ENCODE results near the gene ATP1B4. TPM values are rescaled to one million over a fixed set of nuclear protein-coding genes. Genes with fewer than 3 reads are reported as not detected.

The ATP1B4 gene
- total and polyA plus RNA-seq, 9 of the 15 experiments (the other 6 are each of a cell fraction or from before 2014, with no cell fraction given), result 0.04 to 0.18 TPM; not detected in 7

DNA sequence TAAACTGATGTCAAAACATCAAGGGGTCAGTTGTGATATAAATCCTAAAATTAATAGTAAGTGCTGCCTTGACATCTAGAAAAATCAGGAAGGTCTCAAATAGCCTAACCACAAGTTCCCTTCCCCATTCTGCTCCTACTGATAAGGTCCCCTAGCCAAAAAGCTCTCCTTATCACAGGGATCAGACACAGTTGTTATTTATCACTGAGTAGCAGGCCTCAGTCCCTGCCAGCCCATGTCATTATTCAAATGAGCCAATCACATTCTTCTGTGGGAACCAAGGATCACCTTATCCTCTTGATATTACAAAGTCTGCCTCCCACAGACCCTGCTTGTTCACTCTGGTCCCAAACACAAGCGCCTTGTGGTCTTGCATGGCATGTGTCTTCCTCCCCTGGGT lies 27.3 kb upstream of the ATP1B4 start (continued):
- TF ChIP-seq, protein P1, sequence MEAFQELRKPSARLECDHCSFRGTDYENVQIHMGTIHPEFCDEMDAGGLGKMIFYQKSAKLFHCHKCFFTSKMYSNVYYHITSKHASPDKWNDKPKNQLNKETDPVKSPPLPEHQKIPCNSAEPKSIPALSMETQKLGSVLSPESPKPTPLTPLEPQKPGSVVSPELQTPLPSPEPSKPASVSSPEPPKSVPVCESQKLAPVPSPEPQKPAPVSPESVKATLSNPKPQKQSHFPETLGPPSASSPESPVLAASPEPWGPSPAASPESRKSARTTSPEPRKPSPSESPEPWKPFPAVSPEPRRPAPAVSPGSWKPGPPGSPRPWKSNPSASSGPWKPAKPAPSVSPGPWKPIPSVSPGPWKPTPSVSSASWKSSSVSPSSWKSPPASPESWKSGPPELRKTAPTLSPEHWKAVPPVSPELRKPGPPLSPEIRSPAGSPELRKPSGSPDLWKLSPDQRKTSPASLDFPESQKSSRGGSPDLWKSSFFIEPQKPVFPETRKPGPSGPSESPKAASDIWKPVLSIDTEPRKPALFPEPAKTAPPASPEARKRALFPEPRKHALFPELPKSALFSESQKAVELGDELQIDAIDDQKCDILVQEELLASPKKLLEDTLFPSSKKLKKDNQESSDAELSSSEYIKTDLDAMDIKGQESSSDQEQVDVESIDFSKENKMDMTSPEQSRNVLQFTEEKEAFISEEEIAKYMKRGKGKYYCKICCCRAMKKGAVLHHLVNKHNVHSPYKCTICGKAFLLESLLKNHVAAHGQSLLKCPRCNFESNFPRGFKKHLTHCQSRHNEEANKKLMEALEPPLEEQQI (IDR thresholded peaks at IDR 0.05), result peak; percentile 80; the same call in 1 of the 2 replicates
- TF ChIP-seq HDAC2 (IDR thresholded peaks at IDR 0.05) (no peak), KHSRP (IDR thresholded peaks at IDR 0.05) (peak; percentile 60; the same call in 1 of the 2 replicates), NFE2 (IDR thresholded peaks at IDR 0.05; ENCODE audit: low read depth) (peak; percentile 21; the same call in 1 of the 2 replicates), TAF15 (IDR thresholded peaks at IDR 0.05; ENCODE audit: low read depth, low read length) (no peak), MCM7 (IDR thresholded peaks at IDR 0.05) (no peak), ZNF436 (CRISPR knock-in tag; IDR thresholded peaks at IDR 0.05) (no peak), HOXB6 (CRISPR knock-in tag; IDR thresholded peaks at IDR 0.05; ENCODE audit: borderline replicate concordance) (no peak), KLF10 (CRISPR knock-in tag; IDR thresholded peaks at IDR 0.05) (no peak), ZNF134 (CRISPR knock-in tag; conservative IDR thresholded peaks at IDR 0.05) (no peak), CHD2 (IDR thresholded peaks at IDR 0.05; ENCODE audit: low read depth, low read length) (no peak), ZNF263 (CRISPR knock-in tag; IDR thresholded peaks at IDR 0.05; ENCODE audit: borderline replicate concordance) (no peak), FOXM1 (IDR thresholded peaks at IDR 0.05; ENCODE audit: low read depth) (peak; percentile 99), FOXM1 (CRISPR knock-in tag; IDR thresholded peaks at IDR 0.05; ENCODE audit: low read depth) (peak; percentile 72; the same call in 1 of the 2 replicates), ZNF766 (CRISPR knock-in tag; conservative IDR thresholded peaks at IDR 0.05) (0 out of 2 replicates have a peak, but pooled peaks have one; percentile 64), CCNT2 (IDR thresholded peaks at IDR 0.05; ENCODE audit: borderline replicate concordance, extremely low read depth, insufficient read length, low read depth, low read length) (peak; percentile 85), DACH1 (IDR thresholded peaks at IDR 0.05; ENCODE audit: partially characterized antibody) (no peak), ERF (CRISPR knock-in tag; IDR thresholded peaks at IDR 0.05) (no peak), ZSCAN32 (CRISPR knock-in tag; IDR thresholded peaks at IDR 0.05) (no peak), TAF7 (tag; IDR thresholded peaks at IDR 0.05) (no peak), CREM (IDR thresholded peaks at IDR 0.05; ENCODE audit: low read depth) (peak; percentile 68), ZNF197 (CRISPR knock-in tag; IDR thresholded peaks at IDR 0.05; ENCODE audit: low read depth) (peak; percentile 84; the same call in 1 of the 2 replicates)
- TF ChIP-seq, protein P2, sequence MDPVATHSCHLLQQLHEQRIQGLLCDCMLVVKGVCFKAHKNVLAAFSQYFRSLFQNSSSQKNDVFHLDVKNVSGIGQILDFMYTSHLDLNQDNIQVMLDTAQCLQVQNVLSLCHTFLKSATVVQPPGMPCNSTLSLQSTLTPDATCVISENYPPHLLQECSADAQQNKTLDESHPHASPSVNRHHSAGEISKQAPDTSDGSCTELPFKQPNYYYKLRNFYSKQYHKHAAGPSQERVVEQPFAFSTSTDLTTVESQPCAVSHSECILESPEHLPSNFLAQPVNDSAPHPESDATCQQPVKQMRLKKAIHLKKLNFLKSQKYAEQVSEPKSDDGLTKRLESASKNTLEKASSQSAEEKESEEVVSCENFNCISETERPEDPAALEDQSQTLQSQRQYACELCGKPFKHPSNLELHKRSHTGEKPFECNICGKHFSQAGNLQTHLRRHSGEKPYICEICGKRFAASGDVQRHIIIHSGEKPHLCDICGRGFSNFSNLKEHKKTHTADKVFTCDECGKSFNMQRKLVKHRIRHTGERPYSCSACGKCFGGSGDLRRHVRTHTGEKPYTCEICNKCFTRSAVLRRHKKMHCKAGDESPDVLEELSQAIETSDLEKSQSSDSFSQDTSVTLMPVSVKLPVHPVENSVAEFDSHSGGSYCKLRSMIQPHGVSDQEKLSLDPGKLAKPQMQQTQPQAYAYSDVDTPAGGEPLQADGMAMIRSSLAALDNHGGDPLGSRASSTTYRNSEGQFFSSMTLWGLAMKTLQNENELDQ (CRISPR knock-in tag; IDR thresholded peaks at IDR 0.05; ENCODE audit: borderline replicate concordance), result no peak
- TF ChIP-seq, protein P3, sequence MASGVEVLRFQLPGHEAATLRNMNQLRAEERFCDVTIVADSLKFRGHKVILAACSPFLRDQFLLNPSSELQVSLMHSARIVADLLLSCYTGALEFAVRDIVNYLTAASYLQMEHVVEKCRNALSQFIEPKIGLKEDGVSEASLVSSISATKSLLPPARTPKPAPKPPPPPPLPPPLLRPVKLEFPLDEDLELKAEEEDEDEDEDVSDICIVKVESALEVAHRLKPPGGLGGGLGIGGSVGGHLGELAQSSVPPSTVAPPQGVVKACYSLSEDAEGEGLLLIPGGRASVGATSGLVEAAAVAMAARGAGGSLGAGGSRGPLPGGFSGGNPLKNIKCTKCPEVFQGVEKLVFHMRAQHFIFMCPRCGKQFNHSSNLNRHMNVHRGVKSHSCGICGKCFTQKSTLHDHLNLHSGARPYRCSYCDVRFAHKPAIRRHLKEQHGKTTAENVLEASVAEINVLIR (CRISPR knock-in tag; IDR thresholded peaks at IDR 0.05), result no peak
- TF ChIP-seq, protein P4, sequence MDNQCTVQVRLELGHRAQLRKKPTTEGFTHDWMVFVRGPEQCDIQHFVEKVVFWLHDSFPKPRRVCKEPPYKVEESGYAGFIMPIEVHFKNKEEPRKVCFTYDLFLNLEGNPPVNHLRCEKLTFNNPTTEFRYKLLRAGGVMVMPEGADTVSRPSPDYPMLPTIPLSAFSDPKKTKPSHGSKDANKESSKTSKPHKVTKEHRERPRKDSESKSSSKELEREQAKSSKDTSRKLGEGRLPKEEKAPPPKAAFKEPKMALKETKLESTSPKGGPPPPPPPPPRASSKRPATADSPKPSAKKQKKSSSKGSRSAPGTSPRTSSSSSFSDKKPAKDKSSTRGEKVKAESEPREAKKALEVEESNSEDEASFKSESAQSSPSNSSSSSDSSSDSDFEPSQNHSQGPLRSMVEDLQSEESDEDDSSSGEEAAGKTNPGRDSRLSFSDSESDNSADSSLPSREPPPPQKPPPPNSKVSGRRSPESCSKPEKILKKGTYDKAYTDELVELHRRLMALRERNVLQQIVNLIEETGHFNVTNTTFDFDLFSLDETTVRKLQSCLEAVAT (IDR thresholded peaks at IDR 0.05), result peak in 1 of 2 experiments; percentile 87; a peak in 2 of 4 replicates
